ENCODE measurements around the gene CTNNBIP1.

DNA sequence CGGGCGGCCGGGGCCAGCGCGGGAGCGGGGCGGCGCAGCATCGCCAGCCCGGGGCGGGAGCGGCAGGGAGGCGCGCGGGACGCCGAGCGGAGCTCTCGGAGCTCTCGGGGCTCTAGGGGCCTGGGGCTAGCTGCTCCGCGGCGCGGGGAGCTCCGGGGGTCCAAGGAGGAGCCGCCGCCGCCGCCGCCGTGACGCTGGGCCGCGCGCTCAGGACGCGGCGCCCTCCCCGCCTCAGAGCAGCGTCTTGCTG lies 86.5 kb downstream of the CTNNBIP1 start:
- no peak for TF ChIP-seq POLR2A (IDR thresholded peaks at IDR 0.05)
- TF ChIP-seq, protein P1, sequence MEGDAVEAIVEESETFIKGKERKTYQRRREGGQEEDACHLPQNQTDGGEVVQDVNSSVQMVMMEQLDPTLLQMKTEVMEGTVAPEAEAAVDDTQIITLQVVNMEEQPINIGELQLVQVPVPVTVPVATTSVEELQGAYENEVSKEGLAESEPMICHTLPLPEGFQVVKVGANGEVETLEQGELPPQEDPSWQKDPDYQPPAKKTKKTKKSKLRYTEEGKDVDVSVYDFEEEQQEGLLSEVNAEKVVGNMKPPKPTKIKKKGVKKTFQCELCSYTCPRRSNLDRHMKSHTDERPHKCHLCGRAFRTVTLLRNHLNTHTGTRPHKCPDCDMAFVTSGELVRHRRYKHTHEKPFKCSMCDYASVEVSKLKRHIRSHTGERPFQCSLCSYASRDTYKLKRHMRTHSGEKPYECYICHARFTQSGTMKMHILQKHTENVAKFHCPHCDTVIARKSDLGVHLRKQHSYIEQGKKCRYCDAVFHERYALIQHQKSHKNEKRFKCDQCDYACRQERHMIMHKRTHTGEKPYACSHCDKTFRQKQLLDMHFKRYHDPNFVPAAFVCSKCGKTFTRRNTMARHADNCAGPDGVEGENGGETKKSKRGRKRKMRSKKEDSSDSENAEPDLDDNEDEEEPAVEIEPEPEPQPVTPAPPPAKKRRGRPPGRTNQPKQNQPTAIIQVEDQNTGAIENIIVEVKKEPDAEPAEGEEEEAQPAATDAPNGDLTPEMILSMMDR (IDR thresholded peaks at IDR 0.05): no peak

All from lower leg skin (tissue), 3 donors.